ENCODE measurements around the gene TRIM38. TPM values are rescaled to one million over a fixed set of nuclear protein-coding genes. Genes with fewer than 3 reads are reported as not detected.

TRIM38 gene
- total RNA-seq, 2 donors from 2014 or later = 9.7 to 13.4 TPM

DNA sequence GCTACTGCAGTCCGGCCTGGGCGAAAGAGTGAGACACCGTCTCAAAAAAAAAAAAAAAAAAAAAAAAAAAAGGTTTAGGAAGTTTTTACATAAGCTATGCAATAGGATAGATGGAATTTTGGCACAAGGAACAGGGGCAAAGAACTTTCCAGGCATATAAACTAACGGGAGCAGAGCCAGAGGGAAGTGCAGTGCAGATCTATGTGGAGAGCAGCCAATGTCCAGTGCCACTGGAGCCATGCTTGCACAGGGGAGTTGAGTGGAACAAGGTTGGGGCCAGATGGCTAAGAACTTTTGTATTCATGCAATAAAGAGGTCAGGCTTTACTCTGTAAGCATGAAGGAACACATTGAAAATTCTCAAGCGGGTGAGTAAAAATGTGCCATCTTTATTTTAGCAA is 42.9 kb upstream of the TRIM38 start:
- no peak overlapping the region for H3K27ac ChIP-seq
- no peak overlapping the region for H3K4me3 ChIP-seq
- TF ChIP-seq, protein P1, sequence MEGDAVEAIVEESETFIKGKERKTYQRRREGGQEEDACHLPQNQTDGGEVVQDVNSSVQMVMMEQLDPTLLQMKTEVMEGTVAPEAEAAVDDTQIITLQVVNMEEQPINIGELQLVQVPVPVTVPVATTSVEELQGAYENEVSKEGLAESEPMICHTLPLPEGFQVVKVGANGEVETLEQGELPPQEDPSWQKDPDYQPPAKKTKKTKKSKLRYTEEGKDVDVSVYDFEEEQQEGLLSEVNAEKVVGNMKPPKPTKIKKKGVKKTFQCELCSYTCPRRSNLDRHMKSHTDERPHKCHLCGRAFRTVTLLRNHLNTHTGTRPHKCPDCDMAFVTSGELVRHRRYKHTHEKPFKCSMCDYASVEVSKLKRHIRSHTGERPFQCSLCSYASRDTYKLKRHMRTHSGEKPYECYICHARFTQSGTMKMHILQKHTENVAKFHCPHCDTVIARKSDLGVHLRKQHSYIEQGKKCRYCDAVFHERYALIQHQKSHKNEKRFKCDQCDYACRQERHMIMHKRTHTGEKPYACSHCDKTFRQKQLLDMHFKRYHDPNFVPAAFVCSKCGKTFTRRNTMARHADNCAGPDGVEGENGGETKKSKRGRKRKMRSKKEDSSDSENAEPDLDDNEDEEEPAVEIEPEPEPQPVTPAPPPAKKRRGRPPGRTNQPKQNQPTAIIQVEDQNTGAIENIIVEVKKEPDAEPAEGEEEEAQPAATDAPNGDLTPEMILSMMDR (IDR thresholded peaks at IDR 0.05) = no peak
- H3K4me1 ChIP-seq = no peaks in the 10 kb centered on the region
- H3K36me3 ChIP-seq = no peaks in the 10 kb centered on the region
- no peak for DNase-seq
- intact Hi-C loops (cut with DNase I) = no loop called here
- H3K9ac ChIP-seq (ENCODE audit: low read depth in 2 of 2, low read length in 2 of 2) = no peak overlapping the region
- no peaks in the 10 kb centered on the region for H3K27me3 ChIP-seq
- no peaks in the 10 kb centered on the region for H3K9me3 ChIP-seq

DNA sequence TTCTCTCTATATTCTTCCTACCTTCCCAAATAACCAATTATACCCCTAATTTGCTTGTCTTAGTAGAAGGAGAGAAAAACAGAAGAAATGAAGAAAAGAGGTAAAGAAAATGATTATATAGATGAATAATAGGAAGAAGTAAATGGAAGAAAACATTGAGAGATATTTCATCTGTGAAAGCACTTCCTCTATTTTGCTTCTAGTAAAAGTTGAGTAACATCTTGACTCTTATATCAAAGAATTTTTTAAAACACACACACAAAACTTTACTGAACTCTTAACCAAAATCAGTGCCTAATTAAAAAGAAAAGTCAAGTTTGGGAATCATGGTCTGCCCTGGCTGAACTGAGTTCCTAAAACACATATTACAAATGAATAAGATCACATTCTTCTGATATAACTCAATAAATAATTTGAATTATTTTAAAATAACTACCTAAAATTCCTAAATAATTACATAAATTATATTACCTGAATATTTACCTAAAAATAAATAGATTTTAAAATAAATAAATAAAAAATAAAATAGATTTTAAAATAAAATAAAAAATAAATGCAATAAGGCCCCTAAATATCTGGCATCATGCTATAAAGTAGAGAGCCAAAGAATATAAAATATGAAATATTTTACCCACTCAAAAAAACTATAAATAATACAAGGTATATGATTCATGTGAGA is 40.9 kb upstream of the TRIM38 start:
- Histone ChIP-seq H3K9ac (ENCODE audit: low read depth in 2 of 2, low read length in 2 of 2) (no peak overlapping the region), H3K4me1 (no peaks in the 10 kb centered on the region), H3K4me3 (no peak overlapping the region), H3K9me3 (no peaks in the 10 kb centered on the region), H3K27ac (no peak overlapping the region), H3K36me3 (no peaks in the 10 kb centered on the region), H3K27me3 (no peaks in the 10 kb centered on the region)
- intact Hi-C loops (cut with DNase I) = no loop called here
- TF ChIP-seq, protein P1 (IDR thresholded peaks at IDR 0.05) = no peak
- no peak for DNase-seq

DNA sequence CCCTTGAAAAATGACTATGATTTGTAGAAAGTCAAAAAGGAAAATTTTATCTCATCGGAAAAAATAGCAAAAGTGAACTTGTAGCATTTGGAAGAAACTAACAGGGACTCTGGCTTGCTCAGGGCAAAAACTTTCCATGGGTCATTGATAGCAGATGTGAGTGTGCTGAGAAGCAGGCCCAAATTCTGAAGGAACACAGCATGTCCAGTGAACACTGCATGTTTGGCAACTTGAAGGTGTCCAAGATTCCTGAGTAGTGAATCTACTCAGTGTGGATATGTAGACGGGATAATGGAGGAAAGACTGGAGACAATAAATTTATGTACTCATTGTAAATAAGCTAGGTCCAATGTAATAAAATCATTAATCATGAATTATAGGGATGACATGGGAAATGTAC is 40.3 kb upstream of the TRIM38 start:
- TF ChIP-seq, protein P1 (IDR thresholded peaks at IDR 0.05) = no peak
- no peaks in the 10 kb centered on the region for H3K27me3 ChIP-seq
- intact Hi-C loops (cut with DNase I) = no loop called here
- H3K27ac ChIP-seq = no peak overlapping the region
- DNase-seq = no peak
- no peaks in the 10 kb centered on the region for H3K4me1 ChIP-seq
- H3K9ac ChIP-seq (ENCODE audit: low read depth in 2 of 2, low read length in 2 of 2) = no peak overlapping the region
- H3K4me3 ChIP-seq = no peak overlapping the region
- H3K9me3 ChIP-seq = no peaks in the 10 kb centered on the region
- no peaks in the 10 kb centered on the region for H3K36me3 ChIP-seq

DNA sequence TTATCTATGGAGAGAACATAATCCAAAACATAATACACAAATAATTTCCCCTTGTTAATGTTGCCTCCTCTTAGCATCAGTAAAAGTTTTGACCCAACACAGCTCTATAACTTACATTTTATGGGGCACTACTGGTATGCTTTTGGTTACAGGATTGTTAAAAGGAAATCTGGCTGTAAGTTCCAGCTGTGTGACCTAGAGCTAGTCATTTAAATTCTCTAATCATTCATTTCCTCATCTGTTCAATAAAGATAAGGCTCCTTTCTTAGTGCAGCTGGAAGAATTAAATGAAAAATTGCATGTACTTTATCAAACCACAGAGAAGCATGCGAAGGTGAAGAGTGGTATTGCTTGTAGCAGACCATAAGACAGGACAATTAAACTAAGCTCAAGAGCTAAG is 36.7 kb upstream of the TRIM38 start:
- DNase-seq = no peak
- no peak overlapping the region for H3K9ac ChIP-seq (ENCODE audit: low read depth in 2 of 2, low read length in 2 of 2)
- no peaks in the 10 kb centered on the region for H3K4me1 ChIP-seq
- intact Hi-C loops (cut with DNase I) = no loop called here
- no peak overlapping the region for H3K4me3 ChIP-seq
- H3K9me3 ChIP-seq = no peaks in the 10 kb centered on the region
- H3K27ac ChIP-seq = no peak overlapping the region
- no peaks in the 10 kb centered on the region for H3K36me3 ChIP-seq
- TF ChIP-seq, protein P1 (IDR thresholded peaks at IDR 0.05) = no peak
- no peaks in the 10 kb centered on the region for H3K27me3 ChIP-seq

DNA sequence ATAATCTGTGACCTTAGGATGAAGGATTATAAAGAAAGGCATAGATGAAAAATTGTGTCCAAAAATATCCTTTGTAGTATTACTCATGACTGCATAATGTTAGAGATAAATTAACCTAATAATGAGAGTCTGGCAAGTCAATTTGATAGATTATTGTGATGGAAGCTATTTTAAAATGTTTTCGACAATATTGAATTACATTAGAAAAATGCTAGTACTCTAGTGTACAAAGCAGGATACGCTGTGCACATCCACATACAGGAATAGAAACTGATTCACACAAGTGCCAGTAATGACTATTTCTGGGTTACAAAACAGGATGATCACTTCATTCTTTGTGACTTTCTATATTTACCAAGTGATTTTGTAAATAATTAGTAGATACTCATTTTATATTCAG is 35.4 kb upstream of the TRIM38 start:
- DNase-seq = no peak
- Histone ChIP-seq H3K9ac (ENCODE audit: low read depth in 2 of 2, low read length in 2 of 2) (no peak overlapping the region), H3K27ac (no peak overlapping the region), H3K27me3 (no peaks in the 10 kb centered on the region), H3K4me3 (no peak overlapping the region), H3K9me3 (no peaks in the 10 kb centered on the region), H3K36me3 (no peaks in the 10 kb centered on the region), H3K4me1 (no peaks in the 10 kb centered on the region)
- intact Hi-C loops (cut with DNase I) = no loop called here
- TF ChIP-seq, protein P1 (IDR thresholded peaks at IDR 0.05) = no peak

Measured in colonic mucosa (tissue), 4 donors.